GM12873 (cell line): ENCODE data around the gene HILPDA.

Experiments used
- CTCF ChIP-seq: IDR thresholded peaks from 2 replicates; pipeline ENCODE4 v1.5.1; 2012; ENCODE audit warnings: low read depth, mild to moderate bottlenecking, moderate library complexity, low read length, control low read depth; ENCODE audit not compliant: insufficient read depth; ENCODE audit errors: missing control alignments

The HILPDA gene

GRCh38 chr7:128435327-128435686, 20.4 kb upstream of the HILPDA start:
- TF ChIP-seq CTCF = no peak

DNA sequence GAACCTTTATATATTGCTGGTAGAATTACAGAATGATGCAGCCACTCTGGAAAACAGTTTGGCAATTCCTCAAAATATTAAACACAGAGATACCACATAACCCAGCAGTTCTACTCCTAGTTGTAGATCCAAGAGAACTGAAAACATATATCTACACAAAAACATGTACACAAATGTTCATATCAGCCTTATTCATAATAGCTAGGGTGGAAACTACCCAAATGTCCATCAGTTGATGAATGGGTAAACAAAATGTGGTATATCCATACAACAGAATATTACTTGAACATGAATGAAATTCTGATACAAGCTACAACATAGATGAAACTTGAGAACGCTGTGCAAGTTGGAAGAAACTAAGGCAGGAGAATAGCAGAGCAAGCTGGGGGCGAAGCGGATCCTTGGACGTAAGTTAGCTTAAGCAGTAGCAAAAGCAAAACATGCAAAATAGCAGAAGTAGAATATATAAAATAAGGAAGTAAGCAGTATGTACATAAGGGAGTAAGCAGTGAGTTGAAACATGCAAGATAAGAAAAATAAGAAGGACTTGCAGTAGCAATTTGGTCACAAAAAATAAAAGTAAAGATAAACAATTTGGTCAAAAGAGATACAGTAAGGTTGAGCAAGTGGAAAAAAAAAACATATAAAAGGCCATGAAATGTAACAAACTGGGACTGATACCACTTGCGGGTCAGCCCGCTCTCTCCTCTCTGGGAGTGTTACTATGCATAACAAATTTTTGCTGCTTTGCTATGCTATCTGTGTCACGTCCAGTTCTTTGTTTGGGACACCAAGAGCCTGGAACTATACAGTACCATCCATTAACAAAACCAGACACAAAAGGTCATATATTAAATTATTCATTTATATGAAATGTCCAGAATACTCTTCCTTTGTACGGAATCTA, 18.0 kb upstream of the HILPDA start:
- TF ChIP-seq CTCF = no peak

DNA sequence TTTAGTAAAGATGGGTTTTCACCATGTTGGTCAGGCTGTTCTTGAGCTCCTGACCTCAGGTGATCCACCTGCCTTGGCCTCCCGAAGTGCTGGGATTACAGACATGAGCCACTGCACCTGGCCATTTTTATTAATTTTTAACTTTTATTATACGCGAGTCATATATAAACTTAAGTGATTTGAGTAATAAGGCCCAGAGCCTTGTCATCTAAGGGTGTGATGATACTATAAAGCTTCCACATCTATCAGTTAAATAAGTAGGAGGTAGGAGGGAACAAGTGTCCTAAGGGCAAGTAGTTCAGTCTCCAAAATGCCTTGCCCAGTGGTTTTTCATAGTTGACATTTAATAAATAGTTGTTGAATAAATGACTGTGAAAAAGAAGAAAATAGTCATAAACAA, 13.3 kb upstream of the HILPDA start:
- TF ChIP-seq CTCF = no peak

GRCh38 chr7:128443831-128444600, 11.7 kb upstream of the HILPDA start:
- TF ChIP-seq CTCF = no peak

- TF ChIP-seq CTCF = no peak
Measured at GRCh38 chr7:128446306-128446705, 9.4 kb upstream of the HILPDA start.

DNA sequence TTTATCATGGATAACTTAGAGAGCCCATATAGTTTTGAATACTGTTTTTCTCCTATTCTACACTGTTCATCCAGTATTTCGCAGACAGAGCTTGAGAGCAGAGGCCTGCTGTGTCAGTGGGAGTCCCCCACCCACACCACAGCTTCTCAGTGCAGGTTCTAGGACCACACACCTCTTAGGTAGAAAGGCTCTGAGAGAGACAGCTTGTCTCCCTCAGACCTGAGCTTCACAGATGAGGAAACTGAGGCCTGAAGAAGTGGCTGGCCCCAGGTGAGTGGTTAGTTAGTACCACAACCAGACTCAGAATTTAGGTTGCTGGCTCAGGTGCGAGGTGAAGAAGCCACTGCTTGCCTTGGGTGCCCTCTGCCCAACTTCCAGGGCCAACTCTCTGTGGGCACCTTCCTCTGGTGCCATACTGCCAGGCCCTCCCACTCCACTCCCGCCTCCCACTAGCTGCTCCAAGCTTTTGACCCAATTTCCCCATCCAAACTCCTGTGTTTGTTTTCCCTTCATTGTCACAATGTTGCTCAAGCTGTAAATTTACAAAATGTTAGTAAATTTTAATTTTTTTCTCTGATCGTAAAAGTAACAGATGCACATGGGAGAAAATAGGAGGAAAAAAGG, 7.6 kb upstream of the HILPDA start:
- no peak for TF ChIP-seq CTCF

DNA sequence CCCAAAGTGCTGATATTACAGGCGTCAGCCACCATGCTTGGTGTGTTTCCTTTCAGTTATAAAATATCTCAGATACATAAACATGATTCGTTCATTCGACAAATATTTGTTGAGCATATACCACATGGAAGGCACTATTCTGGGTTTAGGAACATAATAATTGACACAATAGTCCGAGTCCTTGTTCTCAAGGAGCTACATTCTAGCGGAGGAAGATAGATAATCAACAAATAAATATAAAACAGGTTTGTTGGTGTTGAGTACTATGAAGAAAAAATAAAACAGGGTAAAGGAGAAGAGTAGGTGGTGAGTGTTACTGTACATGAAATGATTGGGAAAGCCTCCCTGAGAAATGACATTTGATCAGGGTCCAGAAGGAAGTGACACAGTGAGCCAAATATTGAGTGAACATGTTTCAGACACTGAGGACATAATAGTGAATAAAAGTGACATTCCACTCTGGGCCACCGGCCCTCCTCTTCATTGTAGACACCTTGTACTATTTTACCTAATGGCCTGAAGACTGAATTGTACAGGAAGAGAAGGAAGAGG, 6.9 kb upstream of the HILPDA start:
- TF ChIP-seq CTCF = no peak
